Gastrocnemius medialis (tissue), 4 donors: ENCODE results near the gene KIF1B. TPM values are rescaled to one million over a fixed set of nuclear protein-coding genes. Genes with fewer than 3 reads are reported as not detected.
A peak's percentile ranks its signal among the peaks of the same experiment; 100 is the strongest.
"Not testable (repeated sequence)": the region's sequence is repeated elsewhere in the genome, so short reads cannot be mapped to it uniquely, and the experiment has no call there.

Experiments
- ATAC-seq, 2 donors: fragments of 150-250 bp; one replicate each; pipeline ENCODE4 v1.9.1; 2016
- DNase-seq, 2 donors: peaks; one replicate each; pipeline ENCODE4 v3.0.0-alpha.2; 2019
- H3K27ac ChIP-seq, 4 donors: fragments of 200-600 bp; sonication (generic); 1 replicate in 1 of 4; 2 replicates in 3 of 4; pipeline ENCODE4 v1.5.1; 2016 to 2018; ENCODE audit warnings: mild to moderate bottlenecking in 2 of 4, moderate library complexity in 1 of 4
- H3K27me3 ChIP-seq, 3 donors: fragments of 200-600 bp; sonication (generic) in 2 of 3; 1 replicate in 1 of 3; 2 replicates in 2 of 3; pipeline versions ENCODE4 v1.5.1 to v1.6.0; 2016 to 2019; ENCODE audit warnings: mild to moderate bottlenecking in 1 of 3, moderate library complexity in 1 of 3
- H3K36me3 ChIP-seq, 2 donors: fragments of 200-600 bp; sonication (generic) in 1 of 2; one replicate each; pipeline ENCODE4 v1.5.1; 2017 to 2018
- H3K4me1 ChIP-seq, 2 donors: fragments of 200-600 bp; sonication (generic) in 1 of 2; one replicate each; pipeline ENCODE4 v1.5.1; 2016 to 2017; ENCODE audit warnings: mild to moderate bottlenecking in 2 of 2
- H3K4me3 ChIP-seq, 4 donors: fragments of 200-600 bp; sonication (generic) in 3 of 4; 1 replicate in 1 of 4; 2 replicates in 3 of 4; pipeline ENCODE4 v1.5.1; 2016 to 2019; ENCODE audit warnings: mild to moderate bottlenecking in 2 of 4
- H3K9me3 ChIP-seq, 3 donors: fragments of 200-600 bp; sonication (generic) in 2 of 3; 1 replicate in 1 of 3; 2 replicates in 2 of 3; pipeline ENCODE4 v1.5.1; 2016 to 2019
- CTCF ChIP-seq, 5 experiments: fragments of 450-650 bp in 3 of 5; fragments of 200-600 bp in 2 of 5; sonication (generic) in 2 of 5; IDR thresholded peaks in 4 of 5; conservative IDR thresholded peaks in 1 of 5; 1 replicate in 4 of 5; 2 replicates in 1 of 5; pipeline ENCODE4 v1.5.1; 2016 to 2019; ENCODE audit warnings: antibody characterized with exemption in 5 of 5, mild to moderate bottlenecking in 3 of 5, moderate library complexity in 3 of 5
- POLR2A ChIP-seq, 2 donors: fragments of 450-650 bp; IDR thresholded peaks; one replicate each; pipeline ENCODE4 v1.6.1; 2017; ENCODE audit warnings: antibody characterized with exemption in 2 of 2, mild to moderate bottlenecking in 2 of 2, moderate library complexity in 2 of 2
- in situ Hi-C, 4 donors: fragments of 200-750 bp; cut with MboI; loops; one replicate each; pipeline versions ENCODE4 v1.15.0 to v1.8.0; 2017; ENCODE audit warnings: low sequenced_read_pairs in 4 of 4
- intact Hi-C: fragments of 100-400 bp; cut with DNase I; formaldehyde crosslinking; loops from one replicate; pipeline ENCODE4 v1.15.1; 2023; ENCODE audit warnings: low total_unique reads
- total RNA-seq, 4 donors: library from RNA; depleted of rRNA; stranded (reverse); fragments of >200 nt; gene quantifications; one replicate each; pipeline versions ENCODE4 v1.1.0 to v1.2.3, GENCODE V29; 2016

KIF1B gene
- total RNA-seq, 4 donors from 2014 or later = 203 to 445 (median 306) TPM

DNA sequence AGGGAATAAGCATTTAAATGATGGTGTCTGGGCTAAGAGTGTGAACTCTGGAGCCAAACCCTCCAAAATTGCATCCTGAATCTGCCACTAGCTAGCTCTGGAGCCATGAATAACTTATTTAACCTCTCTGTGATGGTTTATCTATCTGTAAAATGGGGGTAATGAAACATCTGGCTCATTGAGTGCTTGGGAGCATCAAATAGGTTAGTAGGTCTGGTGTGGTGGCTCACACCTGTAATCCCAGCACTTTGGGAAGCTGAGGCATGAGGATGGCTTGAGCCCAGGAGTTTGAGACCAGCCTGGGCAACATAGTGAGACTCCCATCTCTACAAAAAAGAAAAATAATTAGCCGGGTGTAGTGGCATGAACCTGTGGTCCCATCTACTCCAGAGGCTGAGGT is 42.8 kb downstream of the KIF1B start:
- Histone ChIP-seq H3K4me3 (no peak overlapping the region), H3K9me3 (no peaks in the 10 kb centered on the region), H3K27me3 (no peaks in the 10 kb centered on the region), H3K4me1 (peaks cover 66 to 76% of the 10 kb centered on the region in 2 donors), H3K27ac (peak overlapping the region; percentile 89 to 93 (median 92)), H3K36me3 (peaks cover 0 to 16% of the 10 kb centered on the region in 2 donors)
- ATAC-seq = no peak
- in situ Hi-C loops = no loop called here
- no peak for DNase-seq
- intact Hi-C loops = loop anchor here (2.0 kb wide), 1 partner anchor 32 kb away; no protein-coding TSS in a partner anchor
- TF ChIP-seq POLR2A (IDR thresholded peaks at IDR 0.05) = no peak
- no peak for TF ChIP-seq CTCF (IDR thresholded peaks at IDR 0.05 in 4 of 5, conservative IDR thresholded peaks at IDR 0.05 in 1 of 5)

DNA sequence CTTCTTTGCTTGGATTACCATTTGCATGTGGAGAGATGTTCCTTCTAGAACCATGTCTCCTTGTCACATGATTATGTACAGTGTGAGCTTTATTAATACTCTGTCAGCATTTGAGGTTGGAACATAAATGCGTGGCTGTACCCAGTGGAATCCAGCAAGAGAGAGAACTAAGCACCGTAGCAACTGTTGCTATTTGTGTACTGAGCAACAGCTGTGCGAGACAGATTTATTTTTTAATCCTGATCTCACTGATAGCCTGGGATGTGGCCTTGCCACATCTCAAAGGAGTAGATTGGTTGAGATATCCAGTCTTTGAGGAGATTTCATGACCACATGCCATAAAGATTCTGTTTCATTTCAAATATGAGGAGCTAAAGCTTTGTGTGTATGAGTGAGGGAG is 43.4 kb downstream of the KIF1B start:
- in situ Hi-C loops (no loop called here), intact Hi-C loops (loop anchor here (2.0 kb wide), 1 partner anchor 31 kb away; no protein-coding TSS in a partner anchor)
- Histone ChIP-seq H3K27me3 (no peaks in the 10 kb centered on the region), H3K27ac (peak overlapping the region; percentile 89 to 93 (median 92)), H3K36me3 (peaks cover 0 to 22% of the 10 kb centered on the region in 2 donors), H3K4me3 (no peak overlapping the region), H3K9me3 (no peaks in the 10 kb centered on the region), H3K4me1 (peaks cover 71 to 76% of the 10 kb centered on the region in 2 donors)
- TF ChIP-seq CTCF (IDR thresholded peaks at IDR 0.05 in 4 of 5, conservative IDR thresholded peaks at IDR 0.05 in 1 of 5) (no peak), POLR2A (IDR thresholded peaks at IDR 0.05) (peak in 1 of 2 donors; percentile 18)
- ATAC-seq = peak; percentile 93 to 94
- peak; percentile 73 to 81 for DNase-seq

- Histone ChIP-seq H3K27ac (peak overlapping the region; percentile 89 to 93 (median 92)), H3K4me3 (no peak overlapping the region), H3K36me3 (peaks cover 0 to 53% of the 10 kb centered on the region in 2 donors), H3K4me1 (peaks cover 41 to 44% of the 10 kb centered on the region in 2 donors), H3K9me3 (no peaks in the 10 kb centered on the region), H3K27me3 (no peaks in the 10 kb centered on the region)
- no peak for ATAC-seq
- in situ Hi-C loops (no loop called here), intact Hi-C loops (no loop called here)
- no peak for DNase-seq
- no peak for TF ChIP-seq CTCF (IDR thresholded peaks at IDR 0.05 in 4 of 5, conservative IDR thresholded peaks at IDR 0.05 in 1 of 5)
Observed at GRCh38 chr1:10257851-10258250, 47.5 kb downstream of the KIF1B start.

GRCh38 chr1:10259547-10259946 is 49.2 kb downstream of the KIF1B start:
- Histone ChIP-seq H3K4me1 (peaks cover 26 to 28% of the 10 kb centered on the region in 2 donors), H3K27ac (peak overlapping the region; percentile 89 to 93 (median 92)), H3K36me3 (peaks cover 0 to 69% of the 10 kb centered on the region in 2 donors)
- in situ Hi-C loops, ATAC-seq, intact Hi-C loops, H3K4me3 ChIP-seq, DNase-seq, H3K9me3 ChIP-seq, H3K27me3 ChIP-seq: not testable (repeated sequence)

- ATAC-seq = no peak
- Histone ChIP-seq H3K9me3 (no peaks in the 10 kb centered on the region), H3K4me3 (no peak overlapping the region), H3K4me1 (peaks cover 10 to 16% of the 10 kb centered on the region in 2 donors), H3K36me3 (peaks cover 0 to 68% of the 10 kb centered on the region in 2 donors), H3K27me3 (no peaks in the 10 kb centered on the region), H3K27ac (peak overlapping the region in 3 of 4 donors; percentile 32 to 89 (median 78))
- DNase-seq = no peak
- in situ Hi-C loops (no loop called here), intact Hi-C loops (no loop called here)
- TF ChIP-seq CTCF (IDR thresholded peaks at IDR 0.05 in 4 of 5, conservative IDR thresholded peaks at IDR 0.05 in 1 of 5) = no peak
- TF ChIP-seq POLR2A (IDR thresholded peaks at IDR 0.05) = no peak
Observed at GRCh38 chr1:10263450-10264082, 53.2 kb downstream of the KIF1B start.
